Neuron (in vitro differentiated cells): ENCODE measurements around the gene POU6F2.
"Not testable (repeated sequence)": the region's sequence is repeated elsewhere in the genome, so short reads cannot be mapped to it uniquely, and the experiment has no call there.

Experiments used
- H2AFZ ChIP-seq: one replicate; pipeline ENCODE4 v1.6.1; 2013; ENCODE audit warnings: low read depth, mild to moderate bottlenecking, inconsistent platforms, low read length, moderate library complexity
- H3K27me3 ChIP-seq: one replicate; pipeline ENCODE4 v1.6.1; 2013; ENCODE audit warnings: low read length; ENCODE audit not compliant: insufficient read depth
- H3K36me3 ChIP-seq: one replicate; pipeline ENCODE4 v1.6.1; 2013; ENCODE audit warnings: low read length; ENCODE audit not compliant: insufficient read depth
- H3K4me1 ChIP-seq: one replicate; pipeline ENCODE4 v1.6.1; 2013; ENCODE audit warnings: low read length; ENCODE audit not compliant: insufficient read depth
- H3K4me3 ChIP-seq: 2 replicates; pipeline ENCODE4 v1.5.1; 2013; ENCODE audit warnings: mild to moderate bottlenecking, low read length, moderate library complexity
- H3K9me3 ChIP-seq: one replicate; pipeline ENCODE4 v1.6.1; 2013; ENCODE audit warnings: low read length

Gene POU6F2

GRCh38 chr7:39304668-39305405 lies 327.1 kb downstream of the POU6F2 start:
- Histone ChIP-seq H3K4me1 (peaks cover 11% of the 10 kb centered on the region), H3K36me3 (no peaks in the 10 kb centered on the region), H3K4me3 (no peak overlapping the region), H3K27me3 (no peaks in the 10 kb centered on the region), H2AFZ (no peak overlapping the region), H3K9me3 (no peaks in the 10 kb centered on the region)

DNA sequence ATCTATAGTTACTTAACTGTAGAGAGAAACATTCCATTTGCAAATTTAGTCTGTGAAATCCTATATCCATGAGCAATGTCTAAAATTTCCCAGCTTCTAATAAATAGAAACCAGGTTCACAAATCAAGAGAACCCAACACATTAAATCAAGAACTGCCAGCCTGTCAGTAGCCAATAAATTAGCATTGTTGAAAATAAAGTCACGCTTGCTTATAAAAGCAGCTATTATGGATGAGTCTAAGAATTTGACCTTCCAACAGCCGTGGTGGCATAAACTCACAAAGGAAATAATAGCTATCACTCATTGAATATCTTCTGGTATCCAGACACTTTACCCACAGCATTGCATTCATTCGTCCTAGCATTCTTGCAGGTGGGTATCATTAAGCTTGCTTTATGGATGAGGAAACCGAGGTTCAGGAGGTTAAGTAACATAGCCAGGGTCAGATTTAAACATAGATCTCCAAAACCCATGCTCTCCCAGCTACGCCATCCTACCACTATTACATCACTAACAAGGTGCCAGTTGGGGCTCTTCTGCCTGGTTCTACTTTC lies 328.4 kb downstream of the POU6F2 start:
- H3K4me1 ChIP-seq, result peaks cover 19% of the 10 kb centered on the region
- no peak overlapping the region for H2AFZ ChIP-seq
- no peak overlapping the region for H3K4me3 ChIP-seq
- no peaks in the 10 kb centered on the region for H3K27me3 ChIP-seq
- no peaks in the 10 kb centered on the region for H3K36me3 ChIP-seq
- H3K9me3 ChIP-seq, result no peaks in the 10 kb centered on the region

- no peaks in the 10 kb centered on the region for H3K9me3 ChIP-seq
- H3K4me3 ChIP-seq, result no peak overlapping the region
- no peaks in the 10 kb centered on the region for H3K36me3 ChIP-seq
- H2AFZ ChIP-seq, result peak overlapping the region; percentile 10
- H3K4me1 ChIP-seq, result peaks cover 14% of the 10 kb centered on the region
- peaks cover 6% of the 10 kb centered on the region for H3K27me3 ChIP-seq
These were observed 333.0 kb downstream of the POU6F2 start for GRCh38 chr7:39310699-39311098.

GRCh38 chr7:39312254-39312989 lies 334.7 kb downstream of the POU6F2 start:
- no peak overlapping the region for H2AFZ ChIP-seq
- no peaks in the 10 kb centered on the region for H3K9me3 ChIP-seq
- H3K36me3 ChIP-seq, result no peaks in the 10 kb centered on the region
- peaks cover 6% of the 10 kb centered on the region for H3K27me3 ChIP-seq
- H3K4me1 ChIP-seq, result peaks cover 8% of the 10 kb centered on the region
- H3K4me3 ChIP-seq, result no peak overlapping the region

GRCh38 chr7:39313376-39313775 lies 335.7 kb downstream of the POU6F2 start:
- Histone ChIP-seq H3K27me3 (peaks cover 6% of the 10 kb centered on the region), H3K9me3 (no peaks in the 10 kb centered on the region), H3K4me1 (peaks cover 8% of the 10 kb centered on the region), H3K4me3 (no peak overlapping the region), H3K36me3 (no peaks in the 10 kb centered on the region), H2AFZ (no peak overlapping the region)

DNA sequence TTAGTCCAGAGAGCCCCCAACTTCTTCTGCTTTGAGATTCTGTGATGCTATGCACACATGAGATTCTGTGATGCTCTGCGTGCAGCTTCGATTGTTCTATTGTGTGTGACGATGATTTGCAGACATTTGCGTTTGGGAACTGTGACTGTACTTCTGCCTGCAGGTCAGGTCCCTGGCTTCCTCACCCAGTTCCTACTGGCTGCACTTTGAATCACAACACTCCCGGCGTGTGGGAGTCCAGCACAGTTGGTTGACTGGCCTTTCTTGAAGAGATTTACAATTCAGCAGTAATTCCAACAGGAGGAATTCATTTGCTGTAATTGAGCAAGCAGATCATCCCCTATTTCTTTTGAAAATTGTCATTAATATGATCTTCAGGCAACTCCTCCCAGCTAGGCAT lies 336.3 kb downstream of the POU6F2 start:
- no peak overlapping the region for H2AFZ ChIP-seq
- peaks cover 6% of the 10 kb centered on the region for H3K27me3 ChIP-seq
- peaks cover 8% of the 10 kb centered on the region for H3K4me1 ChIP-seq
- H3K36me3 ChIP-seq, result no peaks in the 10 kb centered on the region
- H3K4me3 ChIP-seq, result no peak overlapping the region
- no peaks in the 10 kb centered on the region for H3K9me3 ChIP-seq

DNA sequence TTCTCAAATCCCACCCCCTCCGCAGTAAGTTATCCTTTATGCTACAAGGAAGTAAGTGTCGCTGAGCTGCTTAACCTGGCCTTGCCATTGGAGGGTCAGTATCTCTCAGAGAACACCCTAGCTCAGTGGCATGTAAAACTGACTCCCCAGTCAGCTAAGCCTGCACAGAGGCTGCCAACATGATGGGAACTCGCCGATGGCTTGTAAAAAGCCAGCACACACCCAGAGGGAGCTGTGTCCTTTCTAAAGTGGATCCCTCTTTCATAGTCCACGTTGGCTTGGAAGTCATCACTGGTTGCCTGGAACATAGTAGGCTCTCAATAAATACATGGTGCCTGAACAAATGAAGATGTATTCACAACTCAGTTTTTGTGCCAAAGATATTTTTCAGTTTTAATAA lies 339.4 kb downstream of the POU6F2 start:
- Histone ChIP-seq H3K36me3 (no peaks in the 10 kb centered on the region), H3K4me3 (no peak overlapping the region), H2AFZ (no peak overlapping the region), H3K9me3 (no peaks in the 10 kb centered on the region), H3K4me1 (no peaks in the 10 kb centered on the region), H3K27me3 (peaks cover 6% of the 10 kb centered on the region)

DNA sequence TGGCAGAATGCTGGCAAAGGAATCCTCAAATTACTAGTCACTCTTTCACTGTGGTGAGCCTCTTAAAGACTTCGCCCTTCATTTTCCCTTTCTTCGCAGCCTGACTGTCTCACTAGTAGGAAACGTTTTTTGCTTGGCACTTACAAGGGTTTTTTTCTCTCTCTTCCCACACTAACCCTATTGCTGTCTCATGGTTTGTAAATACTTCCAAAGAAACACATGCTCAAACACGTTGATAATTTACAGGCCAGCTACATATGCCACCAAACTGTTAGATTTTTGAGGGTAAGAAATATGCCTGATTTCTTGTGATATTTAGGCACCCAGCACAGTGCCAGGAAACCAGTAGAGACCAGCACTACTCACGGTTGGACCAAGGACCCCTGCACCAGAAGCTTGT lies 340.2 kb downstream of the POU6F2 start:
- H3K36me3 ChIP-seq, result no peaks in the 10 kb centered on the region
- H3K4me1 ChIP-seq, result no peaks in the 10 kb centered on the region
- no peaks in the 10 kb centered on the region for H3K9me3 ChIP-seq
- no peak overlapping the region for H2AFZ ChIP-seq
- no peaks in the 10 kb centered on the region for H3K27me3 ChIP-seq
- H3K4me3 ChIP-seq, result no peak overlapping the region

GRCh38 chr7:39321245-39321644 lies 343.5 kb downstream of the POU6F2 start:
- no peaks in the 10 kb centered on the region for H3K27me3 ChIP-seq
- H3K4me1 ChIP-seq, result no peaks in the 10 kb centered on the region
- H3K36me3 ChIP-seq, result no peaks in the 10 kb centered on the region
- H3K4me3 ChIP-seq, result no peak overlapping the region
- no peak overlapping the region for H2AFZ ChIP-seq
- no peaks in the 10 kb centered on the region for H3K9me3 ChIP-seq

GRCh38 chr7:39321909-39322498 lies 344.3 kb downstream of the POU6F2 start:
- Histone ChIP-seq H2AFZ (no peak overlapping the region), H3K9me3 (no peaks in the 10 kb centered on the region), H3K4me1 (no peaks in the 10 kb centered on the region), H3K36me3 (no peaks in the 10 kb centered on the region), H3K4me3 (no peak overlapping the region), H3K27me3 (no peaks in the 10 kb centered on the region)

GRCh38 chr7:39324139-39324760 lies 346.5 kb downstream of the POU6F2 start:
- no peak overlapping the region for H3K4me3 ChIP-seq
- H3K4me1 ChIP-seq, result no peaks in the 10 kb centered on the region
- no peaks in the 10 kb centered on the region for H3K9me3 ChIP-seq
- H3K36me3 ChIP-seq, result no peaks in the 10 kb centered on the region
- H2AFZ ChIP-seq, result no peak overlapping the region
- H3K27me3 ChIP-seq, result no peaks in the 10 kb centered on the region

GRCh38 chr7:39331607-39332006 lies 353.9 kb downstream of the POU6F2 start:
- H3K27me3 ChIP-seq, H3K4me1 ChIP-seq, H3K36me3 ChIP-seq: not testable (repeated sequence)

DNA sequence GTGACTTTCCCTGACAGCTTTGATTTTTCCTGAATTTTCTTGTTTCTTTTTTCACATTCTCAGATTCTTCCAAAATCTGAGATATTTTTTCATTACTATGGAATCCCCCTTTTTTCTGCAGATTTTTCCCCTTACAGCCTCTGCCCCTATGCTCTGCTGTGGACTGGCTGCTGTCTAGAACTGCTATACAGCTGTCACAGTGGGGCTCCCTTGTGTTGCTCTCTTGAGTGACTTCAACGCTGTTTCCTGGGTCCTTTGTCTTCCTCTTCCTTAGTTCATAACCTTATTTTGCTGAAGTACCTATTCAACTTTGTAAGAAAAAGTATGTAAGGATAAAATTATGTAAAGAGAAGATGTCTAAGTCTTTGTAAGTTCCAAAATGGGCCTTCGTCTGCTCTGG lies 354.4 kb downstream of the POU6F2 start:
- no peak overlapping the region for H2AFZ ChIP-seq
- H3K4me1 ChIP-seq, result no peaks in the 10 kb centered on the region
- H3K27me3 ChIP-seq, result no peaks in the 10 kb centered on the region
- H3K9me3 ChIP-seq, result no peaks in the 10 kb centered on the region
- no peaks in the 10 kb centered on the region for H3K36me3 ChIP-seq
- no peak overlapping the region for H3K4me3 ChIP-seq

More at GRCh38 chr7:39331607-39332006, 353.9 kb downstream of the POU6F2 start:
- not testable (repeated sequence) for H3K9me3 ChIP-seq, H2AFZ ChIP-seq, H3K4me3 ChIP-seq
